ENCODE measurements around the gene COL15A1. TPM values are rescaled to one million over a fixed set of nuclear protein-coding genes. Genes with fewer than 3 reads are reported as not detected.

Gene COL15A1
- total RNA-seq, 4 donors from 2014 or later: 1.4 to 16.5 (median 5.6) TPM

DNA sequence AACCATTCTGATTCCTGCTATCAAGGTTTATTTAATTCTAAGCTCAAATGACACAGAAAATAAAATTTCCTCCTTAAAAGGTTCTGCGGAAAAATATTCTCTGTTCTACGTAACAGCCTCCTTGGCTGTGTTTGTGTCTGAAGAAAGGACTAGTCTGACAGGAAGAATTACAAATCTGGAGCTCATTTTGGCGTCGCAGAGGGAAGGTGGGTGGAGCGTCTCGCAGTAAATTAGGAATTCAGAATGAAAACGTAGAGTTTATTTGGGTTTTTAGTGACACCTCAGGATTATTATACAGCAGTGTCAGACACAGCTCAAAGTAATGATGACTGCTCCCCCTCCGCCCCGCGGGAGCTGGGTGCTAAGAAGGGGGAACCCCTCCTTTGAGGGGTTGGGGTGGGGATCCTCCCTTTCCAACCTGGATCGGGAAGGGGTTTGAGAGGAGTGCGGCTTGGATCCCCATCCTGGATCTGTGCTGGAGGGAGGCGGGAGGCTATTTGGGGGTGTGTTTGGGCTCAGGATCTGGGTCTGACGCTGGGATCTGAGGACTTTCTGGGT is 160.3 kb downstream of the COL15A1 start:
- Histone ChIP-seq H3K4me3 (peak overlapping the region; percentile 72 to 92 (median 79)), H3K27me3 (no peaks in the 10 kb centered on the region), H3K27ac (peak overlapping the region; percentile 85 to 89 (median 88)), H3K9me3 (no peaks in the 10 kb centered on the region), H3K4me1 (peaks cover 4 to 34% (median 10%) of the 10 kb centered on the region in 4 donors), H3K36me3 (no peaks in the 10 kb centered on the region)
- TF ChIP-seq, protein P1, sequence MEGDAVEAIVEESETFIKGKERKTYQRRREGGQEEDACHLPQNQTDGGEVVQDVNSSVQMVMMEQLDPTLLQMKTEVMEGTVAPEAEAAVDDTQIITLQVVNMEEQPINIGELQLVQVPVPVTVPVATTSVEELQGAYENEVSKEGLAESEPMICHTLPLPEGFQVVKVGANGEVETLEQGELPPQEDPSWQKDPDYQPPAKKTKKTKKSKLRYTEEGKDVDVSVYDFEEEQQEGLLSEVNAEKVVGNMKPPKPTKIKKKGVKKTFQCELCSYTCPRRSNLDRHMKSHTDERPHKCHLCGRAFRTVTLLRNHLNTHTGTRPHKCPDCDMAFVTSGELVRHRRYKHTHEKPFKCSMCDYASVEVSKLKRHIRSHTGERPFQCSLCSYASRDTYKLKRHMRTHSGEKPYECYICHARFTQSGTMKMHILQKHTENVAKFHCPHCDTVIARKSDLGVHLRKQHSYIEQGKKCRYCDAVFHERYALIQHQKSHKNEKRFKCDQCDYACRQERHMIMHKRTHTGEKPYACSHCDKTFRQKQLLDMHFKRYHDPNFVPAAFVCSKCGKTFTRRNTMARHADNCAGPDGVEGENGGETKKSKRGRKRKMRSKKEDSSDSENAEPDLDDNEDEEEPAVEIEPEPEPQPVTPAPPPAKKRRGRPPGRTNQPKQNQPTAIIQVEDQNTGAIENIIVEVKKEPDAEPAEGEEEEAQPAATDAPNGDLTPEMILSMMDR (IDR thresholded peaks at IDR 0.05): no peak
- no peak for TF ChIP-seq POLR2A (IDR thresholded peaks at IDR 0.05)
- peak in 2 of 3 donors; percentile 50 to 56 for DNase-seq

DNA sequence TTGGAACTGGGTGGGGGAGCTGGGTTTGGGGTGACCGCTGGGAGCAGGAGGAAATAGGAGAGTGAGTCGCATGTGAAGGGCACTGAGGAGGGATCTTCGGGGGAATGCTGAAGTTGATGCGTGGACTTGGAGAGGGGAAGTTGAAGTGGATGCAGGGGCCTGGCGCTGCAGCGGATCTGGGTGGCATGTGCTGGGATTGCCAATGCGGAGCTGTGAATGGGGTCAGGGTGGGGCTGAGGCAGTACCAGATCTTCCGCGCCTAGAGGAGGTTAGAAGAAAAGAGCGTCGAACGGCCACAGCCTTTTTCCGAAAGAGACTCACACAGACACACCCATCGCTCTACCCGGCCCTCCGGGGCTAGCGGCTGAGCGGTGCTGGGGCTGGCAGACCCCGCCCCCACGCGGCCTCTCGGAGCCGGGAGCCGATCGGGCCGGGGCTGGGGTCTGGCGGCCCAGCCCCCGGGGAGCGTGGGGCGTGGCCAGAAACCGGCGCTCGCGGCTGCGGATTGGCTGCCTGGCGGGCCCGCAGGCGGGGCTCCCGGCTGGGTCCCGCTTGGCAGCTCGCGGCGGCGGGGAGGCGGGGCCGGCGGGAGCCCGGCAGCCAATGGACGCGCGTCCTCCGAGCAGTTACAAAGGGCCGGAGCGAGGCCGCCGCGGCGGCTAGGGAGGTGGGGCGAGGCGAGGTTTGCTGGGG is 160.9 kb downstream of the COL15A1 start, which contains the start of gene TGFBR1:
Gene TGFBR1, plus strand, starts transcription at position 655 of the 693 bp plus-strand sequence. CDS start 93 bp downstream, outside the sequence.
- Histone ChIP-seq H3K27me3 (no peaks in the 10 kb centered on the region), H3K9me3 (no peaks in the 10 kb centered on the region), H3K4me1 (peaks cover 4 to 34% (median 12%) of the 10 kb centered on the region in 4 donors), H3K27ac (peak within 1 kb of the TSS; percentile 85 to 89 (median 88)), H3K36me3 (no peaks in the 10 kb centered on the region), H3K4me3 (peak within 1 kb of the TSS; percentile 72 to 92 (median 79))
- peak; percentile 91 to 97 (median 96) for DNase-seq
- TF ChIP-seq POLR2A (IDR thresholded peaks at IDR 0.05): peak in 1 of 2 donors; percentile 54
- TF ChIP-seq, protein P1 (IDR thresholded peaks at IDR 0.05): peak in 4 of 6 experiments; percentile 14 to 23 (median 18)

DNA sequence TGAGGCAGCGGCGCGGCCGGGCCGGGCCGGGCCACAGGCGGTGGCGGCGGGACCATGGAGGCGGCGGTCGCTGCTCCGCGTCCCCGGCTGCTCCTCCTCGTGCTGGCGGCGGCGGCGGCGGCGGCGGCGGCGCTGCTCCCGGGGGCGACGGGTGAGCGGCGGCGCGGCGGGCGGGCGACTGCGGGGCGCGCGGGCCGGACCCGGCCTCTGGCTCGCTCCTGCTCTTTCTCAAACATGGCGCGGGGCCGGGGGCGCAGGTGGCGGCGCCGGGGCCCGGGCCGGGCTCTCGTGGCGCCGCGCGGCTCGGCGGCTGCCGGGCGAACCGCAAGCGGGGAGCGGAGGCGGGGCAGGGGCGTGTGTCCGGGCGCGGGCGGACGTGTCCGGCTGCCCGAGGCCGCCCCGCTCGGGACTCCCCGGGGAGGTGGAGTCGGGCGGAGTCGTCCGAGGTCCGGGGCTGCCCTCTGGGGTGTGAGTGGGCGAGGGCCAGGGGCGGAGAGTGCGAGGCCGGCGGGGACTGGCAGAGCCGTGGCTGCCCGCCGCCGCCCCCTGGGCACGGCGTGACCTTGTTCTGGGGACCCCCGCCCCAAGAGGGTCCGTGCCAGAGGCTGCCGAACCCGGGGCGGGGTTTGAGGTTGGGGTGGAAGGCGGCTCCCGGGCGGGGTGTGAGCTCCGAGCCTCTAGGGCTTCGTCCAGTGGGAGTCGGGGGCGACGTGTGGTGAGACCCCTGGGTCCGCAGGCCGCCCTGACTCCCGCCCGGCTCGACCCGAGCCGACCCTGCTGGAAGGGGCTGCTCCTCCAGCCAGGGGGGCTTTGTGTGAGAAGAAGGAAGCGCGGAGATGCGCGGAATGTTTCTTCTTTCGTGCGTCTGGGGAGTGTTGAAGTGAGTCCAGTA is 161.7 kb downstream of the COL15A1 start:
- TF ChIP-seq POLR2A (IDR thresholded peaks at IDR 0.05): peak in 1 of 2 donors; percentile 72
- TF ChIP-seq, protein P1 (IDR thresholded peaks at IDR 0.05): no peak
- DNase-seq: peak; percentile 57 to 87 (median 86)
- Histone ChIP-seq H3K4me3 (peak overlapping the region; percentile 72 to 92 (median 79)), H3K27me3 (no peaks in the 10 kb centered on the region), H3K27ac (peak overlapping the region; percentile 85 to 89 (median 88)), H3K9me3 (no peaks in the 10 kb centered on the region), H3K4me1 (peaks cover 4 to 34% (median 12%) of the 10 kb centered on the region in 4 donors), H3K36me3 (no peaks in the 10 kb centered on the region)

DNA sequence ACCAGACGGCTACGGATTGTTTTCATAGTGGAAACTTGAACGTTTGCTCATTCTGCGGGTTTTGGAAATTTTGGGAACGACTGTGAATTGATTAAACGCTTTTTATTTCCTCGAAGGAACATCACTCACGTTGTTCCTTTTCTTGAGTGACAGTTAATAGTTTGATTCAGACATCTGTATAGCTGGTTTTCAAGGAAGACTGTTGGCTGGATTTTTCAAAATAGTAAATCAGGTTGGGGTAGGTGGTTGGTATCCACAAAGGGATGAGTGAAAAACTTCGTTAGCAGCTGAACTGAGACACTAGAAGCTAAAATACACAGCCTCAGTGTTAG is 162.3 kb downstream of the COL15A1 start:
- Histone ChIP-seq H3K9me3 (no peaks in the 10 kb centered on the region), H3K4me1 (peaks cover 4 to 34% (median 12%) of the 10 kb centered on the region in 4 donors), H3K27me3 (no peaks in the 10 kb centered on the region), H3K4me3 (peak overlapping the region; percentile 72 to 92 (median 79)), H3K27ac (peak overlapping the region; percentile 85 to 89 (median 88)), H3K36me3 (no peaks in the 10 kb centered on the region)
- no peak for DNase-seq
- TF ChIP-seq, protein P1 (IDR thresholded peaks at IDR 0.05): no peak
- TF ChIP-seq POLR2A (IDR thresholded peaks at IDR 0.05): no peak

DNA sequence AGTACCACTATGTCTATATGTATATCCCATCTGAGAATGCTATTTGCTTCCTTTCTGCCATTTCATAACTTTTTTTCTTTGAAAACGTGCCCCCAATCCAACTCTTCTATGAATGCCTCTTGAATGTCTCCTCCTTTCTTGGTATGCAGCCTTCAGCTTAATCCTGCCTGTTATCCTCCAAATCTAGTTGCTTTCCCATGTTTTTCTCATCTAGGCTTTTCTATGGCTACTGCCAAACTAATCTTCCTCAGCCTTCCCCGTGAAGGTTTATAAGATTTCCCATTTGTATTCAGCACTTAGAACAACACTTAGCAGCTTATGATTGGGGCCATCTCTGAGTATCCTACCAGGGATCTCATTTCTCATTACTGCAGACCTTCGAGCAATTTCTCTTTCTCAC is 163.7 kb downstream of the COL15A1 start:
- Histone ChIP-seq H3K9me3 (no peaks in the 10 kb centered on the region), H3K27ac (peak overlapping the region in 3 of 4 donors; percentile 25 to 89 (median 44)), H3K27me3 (no peaks in the 10 kb centered on the region), H3K36me3 (no peaks in the 10 kb centered on the region), H3K4me1 (peaks cover 4 to 36% (median 17%) of the 10 kb centered on the region in 4 donors), H3K4me3 (peak overlapping the region in 1 of 4 donors; percentile 77)
- TF ChIP-seq, protein P1 (IDR thresholded peaks at IDR 0.05): no peak
- no peak for TF ChIP-seq POLR2A (IDR thresholded peaks at IDR 0.05)
- DNase-seq: no peak

All from Peyer's patch (tissue), 4 donors.